Measurements from ENCODE around the gene SYNGR2.

Gene SYNGR2

GRCh38 chr17:78196716-78197115 lies 28.3 kb downstream of the SYNGR2 start:
- no peak for TF ChIP-seq CTCF (IDR thresholded peaks at IDR 0.05; ENCODE audit: extremely low read depth, missing control alignments)
- DNase-seq (ENCODE audit: low spot score) = no peak

- no peak for DNase-seq (ENCODE audit: low spot score)
- no peak for TF ChIP-seq CTCF (IDR thresholded peaks at IDR 0.05; ENCODE audit: extremely low read depth, missing control alignments)
Measured at GRCh38 chr17:78197147-78197832, 28.9 kb downstream of the SYNGR2 start.

GRCh38 chr17:78200451-78200850 lies 32.1 kb downstream of the SYNGR2 start:
- no peak for DNase-seq (ENCODE audit: low spot score)
- TF ChIP-seq CTCF (IDR thresholded peaks at IDR 0.05; ENCODE audit: extremely low read depth, missing control alignments) = no peak

- no peak for DNase-seq (ENCODE audit: low spot score)
- no peak for TF ChIP-seq CTCF (IDR thresholded peaks at IDR 0.05; ENCODE audit: extremely low read depth, missing control alignments)
Measured at GRCh38 chr17:78202666-78203065, 34.3 kb downstream of the SYNGR2 start.

- TF ChIP-seq CTCF (IDR thresholded peaks at IDR 0.05; ENCODE audit: extremely low read depth, missing control alignments) = no peak
- DNase-seq (ENCODE audit: low spot score) = no peak
Measured at GRCh38 chr17:78204387-78205123, 36.2 kb downstream of the SYNGR2 start.

- no peak for TF ChIP-seq CTCF (IDR thresholded peaks at IDR 0.05; ENCODE audit: extremely low read depth, missing control alignments)
- no peak for DNase-seq (ENCODE audit: low spot score)
Measured at GRCh38 chr17:78205124-78205775, 36.9 kb downstream of the SYNGR2 start.

- no peak for TF ChIP-seq CTCF (IDR thresholded peaks at IDR 0.05; ENCODE audit: extremely low read depth, missing control alignments)
Measured at GRCh38 chr17:78206298-78206697, 37.9 kb downstream of the SYNGR2 start.

More at GRCh38 chr17:78206298-78206697, 37.9 kb downstream of the SYNGR2 start:
- no peak for DNase-seq (ENCODE audit: low spot score)

Measured in GM20000 (cell line).